GM12875 (cell line): ENCODE data around the gene ANKRD34A.

Experiments used
- H3K4me3 ChIP-seq: one replicate; pipeline ENCODE4 v1.5.1; 2011; ENCODE audit warnings: low read depth, low read length, control low read depth
- CTCF ChIP-seq: IDR thresholded peaks from 2 replicates; pipeline ENCODE4 v1.5.1; 2011; ENCODE audit warnings: low read depth, mild to moderate bottlenecking, control low read depth, inconsistent platforms, low read length, moderate library complexity, borderline replicate concordance; ENCODE audit not compliant: insufficient read depth

The ANKRD34A gene

GRCh38 chr1:145918144-145918991, 46.0 kb downstream of the ANKRD34A start, which contains the start of gene PEX11B:
Gene PEX11B (minus strand): TSS chr1:145918717. CDS start chr1:145918688, 29 bp downstream.
- TF ChIP-seq CTCF = no peak
- H3K4me3 ChIP-seq = peak within 1 kb of the TSS; percentile 100

- TF ChIP-seq CTCF = no peak
- peak overlapping the region; percentile 100 for H3K4me3 ChIP-seq
Observed at GRCh38 chr1:145917595-145917994, 46.8 kb downstream of the ANKRD34A start.

GRCh38 chr1:145916745-145917144, 47.6 kb downstream of the ANKRD34A start:
- H3K4me3 ChIP-seq = no peak overlapping the region
- no peak for TF ChIP-seq CTCF

GRCh38 chr1:145912128-145912641, 52.2 kb downstream of the ANKRD34A start:
- H3K4me3 ChIP-seq = no peak overlapping the region
- TF ChIP-seq CTCF = no peak
